Endothelial cell of hepatic sinusoid (primary cell): ENCODE results near the gene LEPROT.
"Not testable (repeated sequence)": the region's sequence is repeated elsewhere in the genome, so short reads cannot be mapped to it uniquely, and the experiment has no call there.

Experiments
- in situ Hi-C: cut with HindIII; loops from 2 replicates; pipeline ENCODE4 v1.10.0; 2017; ENCODE audit warnings: low sequenced_read_pairs

LEPROT gene

GRCh38 chr1:65420590-65421350 lies at the start of gene LEPROT, which contains the start of gene LEPR:
TSS of gene LEPROT (plus strand) at chr1:65420668. CDS start at chr1:65420725, 57 bp downstream.
TSS of gene LEPR (plus strand) at chr1:65420668. CDS start at chr1:65565566, 144,898 bp downstream.
- in situ Hi-C loops, result no loop called here

DNA sequence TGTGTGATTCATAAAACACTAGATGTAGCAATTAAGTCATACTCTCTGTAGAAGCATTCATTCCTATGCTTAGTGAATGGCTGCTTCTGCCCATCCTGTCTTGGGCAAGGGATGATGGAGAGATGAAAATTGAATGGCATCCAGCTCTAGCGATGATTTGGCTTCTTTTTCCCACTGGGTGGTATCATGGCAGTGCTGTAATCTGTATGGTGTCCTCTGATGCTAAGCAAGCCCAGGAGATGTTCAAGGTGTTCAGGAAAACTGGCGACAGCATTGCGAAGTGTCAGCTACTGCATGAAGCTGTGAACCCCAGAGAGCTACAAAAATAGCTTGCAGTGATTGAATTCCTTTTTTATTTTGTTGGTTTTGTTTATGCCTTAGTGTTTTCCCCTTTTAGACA lies 48.9 kb upstream of the LEPROT start:
- in situ Hi-C loops, result no loop called here

- in situ Hi-C loops, result no loop called here
Measured at GRCh38 chr1:65372557-65372956, 47.9 kb upstream of the LEPROT start.

DNA sequence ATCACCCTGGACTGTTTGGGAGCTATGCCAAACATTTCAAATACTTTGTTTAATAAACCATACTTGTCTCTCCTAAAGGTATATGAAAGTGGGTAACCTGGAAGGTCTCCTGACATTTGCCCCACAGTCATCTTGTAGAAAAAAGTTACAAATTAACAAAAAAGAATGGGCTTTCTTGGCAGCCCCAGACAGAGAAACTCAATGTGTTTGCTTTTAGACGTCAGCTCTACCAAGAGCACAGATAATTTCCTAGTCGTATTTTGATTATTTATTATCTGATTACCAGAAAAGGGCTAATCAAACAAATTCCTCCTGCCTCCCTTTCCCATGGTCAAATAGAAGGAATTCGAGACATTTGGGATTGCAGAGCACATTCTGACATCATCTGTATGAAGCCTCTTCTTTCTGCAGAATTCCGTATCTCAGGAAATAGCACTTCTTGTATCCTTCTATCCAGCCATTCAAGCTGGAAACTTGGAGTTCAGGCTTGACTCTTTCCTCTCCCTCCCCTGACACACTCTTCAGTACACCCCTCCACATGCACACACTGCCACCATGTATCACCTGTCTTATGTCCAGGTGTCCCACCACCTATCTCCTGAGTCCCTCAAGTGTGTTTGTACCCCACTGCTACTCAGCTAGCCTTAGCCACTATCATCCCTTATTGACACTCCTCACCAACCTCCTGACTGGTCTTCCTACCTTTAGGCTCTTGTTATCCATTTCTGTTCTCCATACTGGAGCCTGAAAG lies 42.8 kb upstream of the LEPROT start:
- in situ Hi-C loops, result no loop called here

- in situ Hi-C loops, result no loop called here
Measured at GRCh38 chr1:65378247-65378946, 42.1 kb upstream of the LEPROT start.

DNA sequence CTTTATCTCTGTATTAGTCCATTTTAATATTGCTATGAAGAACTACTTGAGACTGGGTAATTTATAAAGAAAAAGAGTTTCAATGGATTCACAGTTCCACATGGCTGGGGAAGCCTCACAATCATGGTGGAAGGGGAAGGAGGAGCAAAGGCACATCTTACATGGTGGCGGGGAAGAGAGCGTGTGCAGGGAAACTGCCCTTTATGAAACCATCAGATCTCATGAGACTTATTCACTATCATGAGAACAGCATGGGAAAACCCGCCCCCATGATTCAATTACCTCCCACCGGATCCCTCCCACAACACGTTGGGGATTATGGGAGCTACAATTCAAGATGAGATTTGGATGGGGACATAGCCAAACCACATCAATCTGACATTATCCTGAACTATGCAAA lies 36.0 kb upstream of the LEPROT start:
- in situ Hi-C loops, result not testable (repeated sequence)

DNA sequence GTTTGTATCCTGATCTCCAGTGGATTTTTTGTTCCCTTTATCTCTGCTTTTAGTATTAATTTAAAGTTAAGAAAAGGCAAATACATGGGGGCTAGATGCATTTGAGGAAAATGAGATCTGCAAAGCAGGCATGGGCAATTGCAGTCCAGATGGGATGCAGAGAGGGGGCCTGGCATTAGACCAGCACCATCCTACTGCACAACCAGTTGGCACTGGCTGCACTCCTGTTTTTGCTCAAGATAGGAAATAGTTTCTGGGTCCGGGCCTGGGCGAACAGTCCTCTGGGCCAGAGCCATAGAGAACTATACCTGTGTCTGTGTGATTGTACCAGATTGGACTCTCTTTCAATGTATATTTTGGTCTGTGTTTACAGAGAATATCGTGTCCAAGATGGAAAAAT lies 34.0 kb upstream of the LEPROT start:
- in situ Hi-C loops, result no loop called here

- in situ Hi-C loops, result no loop called here
Measured at GRCh38 chr1:65387821-65388220, 32.6 kb upstream of the LEPROT start.

GRCh38 chr1:65388908-65389695 lies 31.4 kb upstream of the LEPROT start:
- in situ Hi-C loops, result no loop called here

DNA sequence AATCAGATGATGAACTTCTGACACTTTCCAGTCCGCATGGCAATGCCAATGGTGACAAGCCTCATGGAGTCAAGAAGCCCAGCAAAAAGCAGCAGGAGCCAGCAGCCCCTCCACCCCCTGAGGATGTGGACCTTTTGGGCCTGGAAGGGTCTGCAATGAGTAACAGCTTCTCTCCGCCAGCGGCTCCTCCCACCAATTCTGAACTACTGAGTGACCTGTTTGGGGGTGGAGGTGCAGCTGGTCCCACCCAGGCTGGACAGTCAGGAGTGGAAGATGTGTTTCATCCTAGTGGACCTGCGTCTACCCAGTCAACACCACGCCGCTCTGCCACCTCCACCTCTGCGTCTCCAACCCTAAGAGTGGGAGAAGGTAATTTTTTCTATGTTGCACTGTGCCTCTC lies 28.0 kb upstream of the LEPROT start:
- in situ Hi-C loops, result no loop called here

DNA sequence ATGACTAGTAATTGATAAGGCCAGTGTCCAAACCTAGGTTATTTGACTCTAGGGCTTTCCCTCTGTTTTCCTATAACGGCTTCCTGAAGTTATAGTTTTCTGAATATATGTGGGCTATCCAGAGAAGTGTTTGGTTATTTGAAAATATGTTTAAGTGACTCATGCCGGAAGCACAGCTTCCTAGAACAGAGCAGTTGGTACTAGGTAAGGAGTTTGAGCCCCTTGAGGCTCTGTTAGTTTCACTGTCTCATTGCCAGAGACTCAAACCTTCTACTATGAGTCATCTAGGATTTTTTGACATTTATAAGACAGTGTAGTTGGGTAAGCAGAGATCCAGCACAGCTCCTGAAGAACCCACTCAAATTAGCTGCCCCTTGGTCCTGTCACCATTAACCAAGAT lies 27.1 kb upstream of the LEPROT start:
- in situ Hi-C loops, result no loop called here

DNA sequence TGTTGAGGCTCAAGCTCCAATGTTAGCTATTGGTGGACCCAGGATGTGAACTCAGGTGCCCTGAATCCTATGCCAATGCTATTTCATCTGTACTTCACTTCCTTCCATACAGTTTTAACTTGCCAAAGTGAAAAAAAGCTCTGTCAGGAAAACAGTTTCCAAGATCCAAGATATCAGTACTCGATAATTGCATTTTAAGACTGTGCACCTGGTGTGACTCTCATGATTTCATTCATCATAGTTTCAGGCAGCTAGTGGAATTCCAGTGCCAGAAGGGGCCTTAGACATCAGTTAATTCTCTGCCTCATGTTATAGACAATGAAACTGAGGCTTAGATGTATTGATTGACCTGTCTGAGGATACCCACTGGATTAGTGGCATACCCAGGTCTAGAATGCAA lies 26.5 kb upstream of the LEPROT start:
- in situ Hi-C loops, result no loop called here

- in situ Hi-C loops, result no loop called here
Measured at GRCh38 chr1:65395887-65396612, 24.4 kb upstream of the LEPROT start.

- in situ Hi-C loops, result no loop called here
Measured at GRCh38 chr1:65398083-65398482, 22.4 kb upstream of the LEPROT start.

GRCh38 chr1:65399003-65399402 lies 21.5 kb upstream of the LEPROT start:
- in situ Hi-C loops, result no loop called here

DNA sequence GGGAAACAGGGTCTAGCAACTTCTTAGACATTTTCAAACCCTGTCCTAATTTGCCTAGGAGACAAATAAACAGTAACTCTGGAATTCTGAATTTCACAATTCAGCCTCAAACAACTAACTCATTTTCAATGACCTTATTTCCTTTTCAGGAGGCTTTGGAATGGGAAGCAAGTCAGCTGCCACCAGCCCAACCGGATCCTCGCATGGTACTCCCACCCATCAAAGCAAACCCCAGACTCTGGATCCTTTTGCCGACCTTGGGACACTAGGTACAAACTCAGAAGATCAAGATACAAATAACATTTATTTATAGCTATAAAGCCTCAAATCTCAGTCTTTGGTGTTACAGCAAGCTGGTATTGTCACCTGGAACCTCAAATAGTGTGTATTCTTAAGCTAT lies 18.9 kb upstream of the LEPROT start:
- in situ Hi-C loops, result no loop called here

- in situ Hi-C loops, result no loop called here
Measured at GRCh38 chr1:65404941-65405340, 15.5 kb upstream of the LEPROT start.

- in situ Hi-C loops, result no loop called here
Measured at GRCh38 chr1:65407877-65408276, 12.6 kb upstream of the LEPROT start.

DNA sequence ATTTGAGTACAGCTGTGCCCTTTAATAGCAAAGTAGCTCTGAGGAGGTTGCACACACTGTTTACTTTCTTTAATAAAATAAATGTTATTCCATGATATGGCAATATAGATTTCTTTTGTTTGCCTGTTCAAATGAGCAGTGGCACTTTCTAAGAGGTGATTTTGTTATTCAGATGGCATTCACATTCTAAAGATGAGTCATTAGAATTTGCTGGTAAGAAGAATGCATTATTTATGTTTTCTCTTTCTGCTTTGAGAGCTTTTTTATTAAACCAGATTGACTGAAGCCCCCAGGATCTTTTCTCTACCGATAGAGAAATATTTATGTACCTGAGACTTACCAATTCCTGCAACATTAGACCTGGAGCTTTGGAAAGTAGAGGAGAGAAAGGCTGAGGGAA lies 11.2 kb upstream of the LEPROT start:
- in situ Hi-C loops, result no loop called here

DNA sequence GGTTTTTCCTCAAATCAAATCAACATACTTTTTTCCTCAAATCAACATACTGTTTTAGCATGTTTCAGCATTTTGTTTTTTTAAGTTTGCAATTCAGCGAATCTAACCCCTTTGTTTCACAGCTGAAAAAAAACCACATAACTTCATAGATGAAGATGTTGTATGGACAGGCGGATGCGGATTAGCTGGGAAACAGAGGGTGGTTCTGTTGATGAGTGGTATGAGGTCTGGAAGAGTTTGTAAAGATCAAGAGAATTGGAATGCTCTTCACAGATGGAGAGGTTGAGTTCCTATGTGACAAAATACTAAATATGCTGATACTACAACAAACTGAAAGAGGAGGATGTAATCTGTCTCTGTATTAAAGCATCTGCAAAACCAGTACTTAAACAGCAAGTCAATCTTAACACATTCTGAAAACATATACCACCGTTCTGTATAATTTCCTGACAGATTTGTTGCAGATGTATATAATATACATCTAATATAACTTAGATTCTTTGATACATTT lies 10.6 kb upstream of the LEPROT start:
- in situ Hi-C loops, result no loop called here
